Nephron progenitor cell (in vitro differentiated cells): Measurements from ENCODE around the gene KCTD12.
"Not testable (repeated sequence)": the region's sequence is repeated elsewhere in the genome, so short reads cannot be mapped to it uniquely, and the experiment has no call there.

Experiments
- DNase-seq: peaks from one replicate; pipeline ENCODE4 v3.0.0; 2021
- H3K27ac Mint-ChIP-seq: 2 replicates; pipeline ENCODE4 v1.8.0; 2021; ENCODE audit warnings: mild to moderate bottlenecking, moderate library complexity, mixed read lengths
- H3K27me3 Mint-ChIP-seq: 2 replicates; pipeline ENCODE4 v1.8.0; 2021; ENCODE audit warnings: mild to moderate bottlenecking, low read depth, mixed read lengths; ENCODE audit not compliant: poor library complexity
- H3K36me3 Mint-ChIP-seq: 2 replicates; pipeline ENCODE4 v1.8.0; 2021; ENCODE audit warnings: low read depth, mixed read lengths
- H3K4me1 Mint-ChIP-seq: 2 replicates; pipeline ENCODE4 v1.8.0; 2021; ENCODE audit warnings: mixed read lengths
- H3K4me3 Mint-ChIP-seq: 2 replicates; pipeline ENCODE4 v1.8.0; 2021; ENCODE audit warnings: mild to moderate bottlenecking, moderate library complexity, mixed read lengths
- H3K9me3 Mint-ChIP-seq: 2 replicates; pipeline ENCODE4 v1.8.0; 2021; ENCODE audit warnings: mild to moderate bottlenecking, moderate library complexity, mixed read lengths
- TF ChIP-seq, protein P1 (sequence below): fragments of 200-600 bp; sonication (generic); IDR thresholded peaks from 2 replicates; pipeline ENCODE4 v1.5.0; 2021; ENCODE audit warnings: antibody characterized with exemption

Gene KCTD12

DNA sequence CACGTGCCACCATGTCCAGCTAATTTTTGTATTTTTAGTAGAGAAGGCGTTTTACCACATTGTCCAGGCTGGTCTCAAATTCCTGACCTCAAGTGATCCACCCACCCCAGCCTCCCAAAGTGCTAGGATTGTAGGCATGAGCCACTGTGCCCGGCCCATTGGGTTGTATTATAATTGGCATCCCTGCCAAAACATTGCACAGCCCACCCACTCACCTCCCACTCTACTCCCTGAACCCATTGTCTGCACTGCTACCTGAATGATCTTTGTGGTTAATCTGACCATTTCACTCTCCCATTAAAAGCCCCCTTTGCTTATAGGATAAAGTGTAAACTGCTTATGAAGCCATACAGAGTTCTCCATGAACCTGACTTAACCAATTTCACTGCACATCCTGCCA lies 26.3 kb upstream of the KCTD12 start:
- DNase-seq: no peak
- Mint-ChIP-seq H3K36me3 (no peaks in the 10 kb centered on the region), H3K4me3 (no peak overlapping the region), H3K9me3 (peaks cover 4% of the 10 kb centered on the region), H3K4me1 (no peaks in the 10 kb centered on the region), H3K27me3 (peaks cover 5% of the 10 kb centered on the region), H3K27ac (no peak overlapping the region)
- TF ChIP-seq, protein P1, sequence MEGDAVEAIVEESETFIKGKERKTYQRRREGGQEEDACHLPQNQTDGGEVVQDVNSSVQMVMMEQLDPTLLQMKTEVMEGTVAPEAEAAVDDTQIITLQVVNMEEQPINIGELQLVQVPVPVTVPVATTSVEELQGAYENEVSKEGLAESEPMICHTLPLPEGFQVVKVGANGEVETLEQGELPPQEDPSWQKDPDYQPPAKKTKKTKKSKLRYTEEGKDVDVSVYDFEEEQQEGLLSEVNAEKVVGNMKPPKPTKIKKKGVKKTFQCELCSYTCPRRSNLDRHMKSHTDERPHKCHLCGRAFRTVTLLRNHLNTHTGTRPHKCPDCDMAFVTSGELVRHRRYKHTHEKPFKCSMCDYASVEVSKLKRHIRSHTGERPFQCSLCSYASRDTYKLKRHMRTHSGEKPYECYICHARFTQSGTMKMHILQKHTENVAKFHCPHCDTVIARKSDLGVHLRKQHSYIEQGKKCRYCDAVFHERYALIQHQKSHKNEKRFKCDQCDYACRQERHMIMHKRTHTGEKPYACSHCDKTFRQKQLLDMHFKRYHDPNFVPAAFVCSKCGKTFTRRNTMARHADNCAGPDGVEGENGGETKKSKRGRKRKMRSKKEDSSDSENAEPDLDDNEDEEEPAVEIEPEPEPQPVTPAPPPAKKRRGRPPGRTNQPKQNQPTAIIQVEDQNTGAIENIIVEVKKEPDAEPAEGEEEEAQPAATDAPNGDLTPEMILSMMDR: no peak

DNA sequence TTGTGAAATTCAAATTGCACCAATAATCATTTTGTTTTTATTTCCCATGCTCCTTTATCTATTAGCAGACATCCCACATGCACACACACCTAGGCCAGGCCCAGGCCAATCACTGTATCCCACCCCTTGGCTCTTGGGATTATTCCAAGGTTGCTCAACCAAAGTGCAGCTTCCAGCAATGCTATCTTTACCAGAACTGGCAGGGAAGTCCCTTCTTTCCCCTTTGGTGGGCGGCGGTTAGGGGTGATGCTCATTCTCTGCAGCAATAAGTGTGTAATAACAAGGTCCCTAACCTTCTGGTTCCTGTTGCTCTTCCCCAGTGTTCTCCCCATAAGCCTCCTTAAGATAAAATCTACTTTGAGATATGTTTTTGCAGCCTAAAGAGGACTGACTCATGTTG lies 18.3 kb upstream of the KCTD12 start:
- Mint-ChIP-seq H3K9me3 (peaks cover 4% of the 10 kb centered on the region), H3K4me3 (no peak overlapping the region), H3K4me1 (no peaks in the 10 kb centered on the region), H3K27me3 (peaks cover 28% of the 10 kb centered on the region), H3K36me3 (no peaks in the 10 kb centered on the region), H3K27ac (no peak overlapping the region)
- no peak for DNase-seq
- TF ChIP-seq, protein P1: no peak

DNA sequence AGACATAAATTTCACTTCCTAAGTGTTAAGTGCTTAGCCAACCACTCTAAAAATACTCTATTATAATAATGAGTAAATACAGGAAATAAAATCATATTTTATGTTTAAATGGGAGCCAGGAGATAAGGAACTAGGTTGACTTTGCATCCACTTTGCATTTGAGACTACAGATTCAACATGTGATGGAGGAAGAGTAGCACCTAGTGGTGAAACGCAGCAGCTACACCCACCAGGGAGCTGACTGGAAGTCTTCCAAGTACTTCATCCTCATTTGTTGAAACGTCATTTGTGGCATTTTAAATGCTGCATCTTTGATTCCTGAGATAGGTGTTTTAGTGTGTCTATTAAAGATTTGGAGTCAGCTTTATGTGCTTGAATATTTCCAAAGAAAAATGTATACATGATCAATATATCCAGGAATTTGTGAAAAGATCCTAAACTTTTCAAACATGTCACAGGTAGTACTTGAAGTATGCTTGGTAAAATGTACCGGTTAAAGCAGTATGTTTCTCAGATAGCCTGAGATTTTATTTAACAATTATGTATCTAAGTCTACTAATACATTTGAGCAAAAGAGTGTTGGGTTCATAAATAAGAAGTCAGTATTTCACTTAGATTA lies 17.4 kb upstream of the KCTD12 start:
- H3K27ac Mint-ChIP-seq: no peak overlapping the region
- peaks cover 28% of the 10 kb centered on the region for H3K27me3 Mint-ChIP-seq
- DNase-seq: peak; percentile 67

DNA sequence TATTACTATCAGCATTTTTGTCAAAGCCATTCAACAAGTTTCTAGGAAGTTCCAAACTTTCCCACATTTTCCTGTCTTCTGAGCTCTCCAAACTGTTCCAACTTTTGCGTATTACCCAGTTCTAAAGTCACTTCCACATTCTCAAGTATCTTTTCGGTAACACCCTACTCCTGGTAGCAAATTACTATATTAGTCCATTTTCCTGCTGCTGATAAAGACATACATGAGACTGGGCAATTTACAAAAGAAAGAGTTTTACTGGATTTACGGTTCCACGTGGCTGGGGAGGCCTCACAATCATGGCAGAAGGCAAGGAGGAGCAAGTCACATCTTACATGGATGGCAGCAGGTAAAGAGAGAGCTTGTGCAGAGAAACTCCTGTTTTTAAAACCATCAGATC lies 12.9 kb upstream of the KCTD12 start:
- Mint-ChIP-seq H3K27me3 (peaks cover 36% of the 10 kb centered on the region), H3K9me3 (peaks cover 21% of the 10 kb centered on the region)
- not testable (repeated sequence) for H3K36me3 Mint-ChIP-seq, H3K4me1 Mint-ChIP-seq, H3K4me3 Mint-ChIP-seq, H3K27ac Mint-ChIP-seq, DNase-seq

More for the DNA sequence above, 17.4 kb upstream of the KCTD12 start:
- Mint-ChIP-seq H3K9me3 (peaks cover 13% of the 10 kb centered on the region), H3K4me3 (no peak overlapping the region), H3K4me1 (no peaks in the 10 kb centered on the region), H3K36me3 (no peaks in the 10 kb centered on the region)
- TF ChIP-seq, protein P1: peak; percentile 98

DNA sequence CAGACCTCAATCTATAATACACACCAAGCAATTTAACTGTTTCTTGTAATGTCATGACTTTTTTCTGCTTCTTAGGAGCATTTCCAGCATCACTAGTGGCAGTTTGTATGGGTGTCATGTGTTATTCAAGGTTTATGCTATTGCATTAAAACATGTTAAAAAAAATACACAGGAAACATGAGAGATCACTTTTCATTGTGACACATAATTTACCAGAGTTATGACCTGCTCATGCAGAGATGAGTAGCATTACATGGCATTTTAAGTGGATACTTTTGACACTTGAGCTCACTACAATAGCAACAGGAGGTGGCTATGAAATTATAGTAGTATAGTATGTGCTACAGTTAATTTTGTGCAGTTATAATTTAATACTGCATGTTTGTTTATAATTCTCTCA lies 11.0 kb upstream of the KCTD12 start:
- not testable (repeated sequence) for H3K4me1 Mint-ChIP-seq, H3K4me3 Mint-ChIP-seq, H3K27ac Mint-ChIP-seq, DNase-seq, H3K36me3 Mint-ChIP-seq
- H3K9me3 Mint-ChIP-seq: peaks cover 21% of the 10 kb centered on the region
- peaks cover 42% of the 10 kb centered on the region for H3K27me3 Mint-ChIP-seq

DNA sequence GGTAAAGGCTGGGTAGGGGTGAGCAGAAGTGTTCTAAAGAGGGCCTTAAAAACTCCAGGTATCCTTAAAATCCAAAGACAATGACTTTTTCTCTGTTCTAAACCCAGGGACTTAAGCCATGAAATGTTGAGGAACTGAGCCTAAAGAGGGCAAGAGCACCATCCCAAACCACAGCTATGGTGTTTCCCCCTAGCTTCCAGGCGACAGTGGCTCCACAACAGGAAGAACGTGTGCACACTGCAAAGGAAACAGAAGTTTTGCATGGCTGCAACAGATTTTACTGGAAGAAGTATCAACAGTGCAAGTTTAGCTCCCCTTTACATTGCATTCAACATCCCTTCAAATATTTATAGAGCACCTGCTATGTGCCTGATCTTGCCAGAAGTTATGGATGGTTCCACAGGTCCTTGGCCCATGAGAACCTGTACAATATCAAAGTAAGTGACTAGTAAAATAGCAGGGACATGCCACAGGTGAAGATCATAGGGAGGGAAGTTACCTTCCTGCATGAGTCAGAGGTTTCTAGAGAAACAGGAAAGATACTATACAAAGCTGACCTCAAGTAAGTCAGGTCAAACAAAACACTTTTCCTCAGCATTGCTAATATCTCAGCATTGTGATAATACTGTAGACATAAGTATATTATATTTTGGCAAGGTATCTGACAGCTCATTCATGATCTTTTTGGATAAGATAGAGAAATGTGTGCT lies 8.4 kb upstream of the KCTD12 start:
- no peaks in the 10 kb centered on the region for H3K36me3 Mint-ChIP-seq
- peaks cover 17% of the 10 kb centered on the region for H3K9me3 Mint-ChIP-seq
- H3K4me3 Mint-ChIP-seq: no peak overlapping the region
- no peak overlapping the region for H3K27ac Mint-ChIP-seq
- peaks cover 57% of the 10 kb centered on the region for H3K27me3 Mint-ChIP-seq
- no peak for DNase-seq
- H3K4me1 Mint-ChIP-seq: no peaks in the 10 kb centered on the region
- TF ChIP-seq, protein P1: no peak

DNA sequence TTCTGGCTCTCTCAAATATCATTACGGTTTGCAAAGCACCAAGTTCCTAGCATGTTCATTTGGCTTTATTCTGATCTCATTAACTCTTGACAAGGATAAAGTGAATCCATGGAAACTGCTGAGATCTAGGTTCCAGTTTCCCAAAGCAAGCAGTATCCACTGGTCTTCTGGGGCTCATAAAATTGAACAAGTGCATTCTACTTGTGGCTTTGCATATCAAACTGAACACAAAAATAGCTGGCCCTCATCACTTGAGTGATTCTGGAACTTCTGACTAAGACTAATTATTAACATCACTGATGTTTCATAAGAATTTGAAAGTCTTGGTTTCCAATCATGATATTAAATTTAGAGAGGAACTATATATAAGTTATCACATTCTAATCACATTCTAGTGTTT lies 6.3 kb upstream of the KCTD12 start:
- no peak for DNase-seq
- Mint-ChIP-seq H3K27me3 (peaks cover 78% of the 10 kb centered on the region), H3K4me1 (peaks cover 2% of the 10 kb centered on the region), H3K4me3 (no peak overlapping the region), H3K9me3 (peaks cover 6% of the 10 kb centered on the region), H3K27ac (no peak overlapping the region), H3K36me3 (no peaks in the 10 kb centered on the region)
- TF ChIP-seq, protein P1: no peak
